ENCODE results near the gene VPS41.

Gene VPS41

DNA sequence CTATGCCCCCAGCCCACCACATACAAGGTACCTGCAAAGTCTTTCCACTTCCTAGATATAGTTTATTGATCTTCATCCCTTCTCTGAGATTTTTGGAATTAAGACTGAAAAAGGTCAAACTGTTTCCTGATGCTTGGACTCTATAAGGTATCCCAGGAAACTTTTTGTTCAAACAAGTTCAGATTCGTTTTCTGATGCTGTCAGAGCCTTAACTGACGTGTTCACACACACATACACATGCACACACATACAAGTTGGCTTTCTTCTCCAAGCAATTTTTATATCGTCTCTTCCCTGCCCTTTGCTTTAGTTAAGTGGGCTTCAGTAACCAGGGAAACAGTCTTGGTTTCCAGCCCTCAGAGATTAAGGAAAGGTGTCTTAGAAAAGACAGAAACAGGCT, 11.7 kb upstream of the VPS41 start (continued):
- TF ChIP-seq, protein P1, sequence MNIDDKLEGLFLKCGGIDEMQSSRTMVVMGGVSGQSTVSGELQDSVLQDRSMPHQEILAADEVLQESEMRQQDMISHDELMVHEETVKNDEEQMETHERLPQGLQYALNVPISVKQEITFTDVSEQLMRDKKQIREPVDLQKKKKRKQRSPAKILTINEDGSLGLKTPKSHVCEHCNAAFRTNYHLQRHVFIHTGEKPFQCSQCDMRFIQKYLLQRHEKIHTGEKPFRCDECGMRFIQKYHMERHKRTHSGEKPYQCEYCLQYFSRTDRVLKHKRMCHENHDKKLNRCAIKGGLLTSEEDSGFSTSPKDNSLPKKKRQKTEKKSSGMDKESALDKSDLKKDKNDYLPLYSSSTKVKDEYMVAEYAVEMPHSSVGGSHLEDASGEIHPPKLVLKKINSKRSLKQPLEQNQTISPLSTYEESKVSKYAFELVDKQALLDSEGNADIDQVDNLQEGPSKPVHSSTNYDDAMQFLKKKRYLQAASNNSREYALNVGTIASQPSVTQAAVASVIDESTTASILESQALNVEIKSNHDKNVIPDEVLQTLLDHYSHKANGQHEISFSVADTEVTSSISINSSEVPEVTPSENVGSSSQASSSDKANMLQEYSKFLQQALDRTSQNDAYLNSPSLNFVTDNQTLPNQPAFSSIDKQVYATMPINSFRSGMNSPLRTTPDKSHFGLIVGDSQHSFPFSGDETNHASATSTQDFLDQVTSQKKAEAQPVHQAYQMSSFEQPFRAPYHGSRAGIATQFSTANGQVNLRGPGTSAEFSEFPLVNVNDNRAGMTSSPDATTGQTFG (tag by site-specific recombination; IDR thresholded peaks at IDR 0.05; ENCODE audit: borderline replicate concordance), result no peak
- TF ChIP-seq SP3 (tag by site-specific recombination; IDR thresholded peaks at IDR 0.05), result no peak
- no peak for TF ChIP-seq ZNF211 (tag by site-specific recombination; IDR thresholded peaks at IDR 0.05; ENCODE audit: low read depth)
- TF ChIP-seq ZNF473 (tag by site-specific recombination; IDR thresholded peaks at IDR 0.05), result no peak
- TF ChIP-seq, protein P2, sequence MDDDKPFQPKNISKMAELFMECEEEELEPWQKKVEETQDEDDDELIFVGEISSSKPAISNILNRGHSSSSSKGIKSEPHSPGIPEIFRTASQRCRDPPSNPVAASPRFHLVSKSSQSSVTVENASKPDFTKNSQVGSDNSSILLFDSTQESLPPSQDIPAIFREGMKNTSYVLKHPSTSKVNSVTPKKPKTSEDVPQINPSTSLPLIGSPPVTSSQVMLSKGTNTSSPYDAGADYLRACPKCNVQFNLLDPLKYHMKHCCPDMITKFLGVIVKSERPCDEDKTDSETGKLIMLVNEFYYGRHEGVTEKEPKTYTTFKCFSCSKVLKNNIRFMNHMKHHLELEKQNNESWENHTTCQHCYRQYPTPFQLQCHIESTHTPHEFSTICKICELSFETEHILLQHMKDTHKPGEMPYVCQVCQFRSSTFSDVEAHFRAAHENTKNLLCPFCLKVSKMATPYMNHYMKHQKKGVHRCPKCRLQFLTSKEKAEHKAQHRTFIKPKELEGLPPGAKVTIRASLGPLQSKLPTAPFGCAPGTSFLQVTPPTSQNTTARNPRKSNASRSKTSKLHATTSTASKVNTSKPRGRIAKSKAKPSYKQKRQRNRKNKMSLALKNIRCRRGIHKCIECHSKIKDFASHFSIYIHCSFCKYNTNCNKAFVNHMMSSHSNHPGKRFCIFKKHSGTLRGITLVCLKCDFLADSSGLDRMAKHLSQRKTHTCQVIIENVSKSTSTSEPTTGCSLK (tag by site-specific recombination; IDR thresholded peaks at IDR 0.05), result no peak
- TF ChIP-seq ZNF292 (tag by site-specific recombination; IDR thresholded peaks at IDR 0.05; ENCODE audit: borderline replicate concordance, low read depth), result no peak
- no peak for TF ChIP-seq KLF17 (tag by site-specific recombination; IDR thresholded peaks at IDR 0.05)
- no peak for TF ChIP-seq ZBTB26 (tag by site-specific recombination; optimal IDR thresholded peaks at IDR 0.05)
- TF ChIP-seq ZNF670 (tag by site-specific recombination; IDR thresholded peaks at IDR 0.05; ENCODE audit: low read depth), result no peak
- TF ChIP-seq ZNF19 (tag by site-specific recombination; IDR thresholded peaks at IDR 0.05; ENCODE audit: low read depth), result no peak
- no peak for TF ChIP-seq KLF9 (tag by site-specific recombination; IDR thresholded peaks at IDR 0.05; ENCODE audit: low read depth)
- no peak for TF ChIP-seq HOXC10 (CRISPR knock-in tag; IDR thresholded peaks at IDR 0.05)

- TF ChIP-seq, protein P3, sequence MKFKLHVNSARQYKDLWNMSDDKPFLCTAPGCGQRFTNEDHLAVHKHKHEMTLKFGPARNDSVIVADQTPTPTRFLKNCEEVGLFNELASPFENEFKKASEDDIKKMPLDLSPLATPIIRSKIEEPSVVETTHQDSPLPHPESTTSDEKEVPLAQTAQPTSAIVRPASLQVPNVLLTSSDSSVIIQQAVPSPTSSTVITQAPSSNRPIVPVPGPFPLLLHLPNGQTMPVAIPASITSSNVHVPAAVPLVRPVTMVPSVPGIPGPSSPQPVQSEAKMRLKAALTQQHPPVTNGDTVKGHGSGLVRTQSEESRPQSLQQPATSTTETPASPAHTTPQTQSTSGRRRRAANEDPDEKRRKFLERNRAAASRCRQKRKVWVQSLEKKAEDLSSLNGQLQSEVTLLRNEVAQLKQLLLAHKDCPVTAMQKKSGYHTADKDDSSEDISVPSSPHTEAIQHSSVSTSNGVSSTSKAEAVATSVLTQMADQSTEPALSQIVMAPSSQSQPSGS (tag by site-specific recombination; IDR thresholded peaks at IDR 0.05; ENCODE audit: low read depth), result no peak
- no peaks in the 10 kb centered on the region for H3K36me3 ChIP-seq (ENCODE audit: control insufficient read depth in 2 of 2, insufficient read depth in 1 of 2, low read length in 2 of 2)
Measured at GRCh38 chr7:38916396-38916795, 7.4 kb upstream of the VPS41 start.

GRCh38 chr7:38909870-38910269, 879 bp upstream of the VPS41 start:
- Histone ChIP-seq H3K4me3 (ENCODE audit: low read depth, low read length) (no peak overlapping the region), H3K36me3 (ENCODE audit: control insufficient read depth in 2 of 2, insufficient read depth in 1 of 2, low read length in 2 of 2) (no peaks in the 10 kb centered on the region), H3K27ac (ENCODE audit: extremely low read depth, low read depth, low read length) (no peak overlapping the region), H3K9me3 (ENCODE audit: control insufficient read depth, insufficient read depth, low read depth, low read length) (no peaks in the 10 kb centered on the region), H3K4me1 (ENCODE audit: control insufficient read depth, insufficient read depth, low read length) (peaks cover 3% of the 10 kb centered on the region; the same call in 1 of the 2 replicates)
- CTCF ChIA-PET, result interaction anchor here (1.1 kb wide), 1 partner anchor 26 kb away, joined by 5 read pairs; no protein-coding TSS in a partner anchor
- POLR2A ChIA-PET, result no interaction called here
- TF ChIP-seq SALL2 (tag by site-specific recombination; IDR thresholded peaks at IDR 0.05; ENCODE audit: borderline replicate concordance) (no peak), ZNF677 (tag by site-specific recombination; IDR thresholded peaks at IDR 0.05) (no peak), ZFP3 (tag by site-specific recombination; IDR thresholded peaks at IDR 0.05; ENCODE audit: low read depth) (no peak), ZNF394 (tag by site-specific recombination; IDR thresholded peaks at IDR 0.05; ENCODE audit: borderline replicate concordance) (no peak), ZNF19 (tag by site-specific recombination; IDR thresholded peaks at IDR 0.05; ENCODE audit: low read depth) (no peak), ZNF302 (tag by site-specific recombination; IDR thresholded peaks at IDR 0.05; ENCODE audit: low read depth) (no peak)
- TF ChIP-seq, protein P4, sequence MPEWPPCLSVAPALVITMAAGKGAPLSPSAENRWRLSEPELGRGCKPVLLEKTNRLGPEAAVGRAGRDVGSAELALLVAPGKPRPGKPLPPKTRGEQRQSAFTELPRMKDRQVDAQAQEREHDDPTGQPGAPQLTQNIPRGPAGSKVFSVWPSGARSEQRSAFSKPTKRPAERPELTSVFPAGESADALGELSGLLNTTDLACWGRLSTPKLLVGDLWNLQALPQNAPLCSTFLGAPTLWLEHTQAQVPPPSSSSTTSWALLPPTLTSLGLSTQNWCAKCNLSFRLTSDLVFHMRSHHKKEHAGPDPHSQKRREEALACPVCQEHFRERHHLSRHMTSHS (tag by site-specific recombination; IDR thresholded peaks at IDR 0.05), result no peak
- TF ChIP-seq, protein P5, sequence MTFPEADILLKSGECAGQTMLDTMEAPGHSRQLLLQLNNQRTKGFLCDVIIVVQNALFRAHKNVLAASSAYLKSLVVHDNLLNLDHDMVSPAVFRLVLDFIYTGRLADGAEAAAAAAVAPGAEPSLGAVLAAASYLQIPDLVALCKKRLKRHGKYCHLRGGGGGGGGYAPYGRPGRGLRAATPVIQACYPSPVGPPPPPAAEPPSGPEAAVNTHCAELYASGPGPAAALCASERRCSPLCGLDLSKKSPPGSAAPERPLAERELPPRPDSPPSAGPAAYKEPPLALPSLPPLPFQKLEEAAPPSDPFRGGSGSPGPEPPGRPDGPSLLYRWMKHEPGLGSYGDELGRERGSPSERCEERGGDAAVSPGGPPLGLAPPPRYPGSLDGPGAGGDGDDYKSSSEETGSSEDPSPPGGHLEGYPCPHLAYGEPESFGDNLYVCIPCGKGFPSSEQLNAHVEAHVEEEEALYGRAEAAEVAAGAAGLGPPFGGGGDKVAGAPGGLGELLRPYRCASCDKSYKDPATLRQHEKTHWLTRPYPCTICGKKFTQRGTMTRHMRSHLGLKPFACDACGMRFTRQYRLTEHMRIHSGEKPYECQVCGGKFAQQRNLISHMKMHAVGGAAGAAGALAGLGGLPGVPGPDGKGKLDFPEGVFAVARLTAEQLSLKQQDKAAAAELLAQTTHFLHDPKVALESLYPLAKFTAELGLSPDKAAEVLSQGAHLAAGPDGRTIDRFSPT (tag by site-specific recombination; IDR thresholded peaks at IDR 0.05), result no peak

More at GRCh38 chr7:38916396-38916795, 7.4 kb upstream of the VPS41 start:
- Histone ChIP-seq H3K4me3 (ENCODE audit: low read depth, low read length) (no peak overlapping the region), H3K27ac (ENCODE audit: extremely low read depth, low read depth, low read length) (no peak overlapping the region), H3K9me3 (ENCODE audit: control insufficient read depth, insufficient read depth, low read depth, low read length) (no peaks in the 10 kb centered on the region), H3K4me1 (ENCODE audit: control insufficient read depth, insufficient read depth, low read length) (no peaks in the 10 kb centered on the region)
- POLR2A ChIA-PET, result no interaction called here
- CTCF ChIA-PET, result no interaction called here

All from HEK293 (cell line).